HEK293T (cell line): Measurements from ENCODE around the gene NKIRAS2.
A peak's percentile ranks its signal among the peaks of the same experiment; 100 is the strongest.

Experiments
- CTCF ChIA-PET: fragments of 350-600 bp; formaldehyde crosslinking; extraction: SDS; loops from one replicate; lab custom pipeline; 2021; ENCODE audit warnings: antibody characterized with exemption, inconsistent platforms; lab: Yijun Ruan, JAX
- POLR2A ChIA-PET: fragments of 350-600 bp; formaldehyde crosslinking; extraction: SDS; loops from one replicate; lab custom pipeline; 2020; ENCODE audit warnings: antibody characterized with exemption, inconsistent platforms; lab: Yijun Ruan, JAX
- DNase-seq: peaks from one replicate; pipeline ENCODE4 v3.0.0; 2012; ENCODE audit warnings: mixed read lengths; ENCODE audit errors: extremely low spot score
- ARNT ChIP-seq: fragments of 450-650 bp; IDR thresholded peaks from 2 replicates; pipeline ENCODE4 v1.6.1; 2017; ENCODE audit warnings: mild to moderate bottlenecking
- BHLHE40 ChIP-seq: fragments of 450-650 bp; IDR thresholded peaks from 2 replicates; pipeline ENCODE4 v1.6.1; 2016; ENCODE audit warnings: mild to moderate bottlenecking, moderate library complexity, borderline replicate concordance
- CTBP1 ChIP-seq: fragments of 450-650 bp; IDR thresholded peaks from 2 replicates; pipeline ENCODE4 v1.6.1; 2016; ENCODE audit warnings: borderline replicate concordance
- ELF4 ChIP-seq: fragments of 450-650 bp; IDR thresholded peaks from 2 replicates; pipeline ENCODE4 v1.6.1; 2017; ENCODE audit warnings: antibody characterized with exemption
- FOXA1 ChIP-seq: fragments of 450-650 bp; IDR thresholded peaks from 2 replicates; pipeline ENCODE4 v1.6.1; 2016; ENCODE audit warnings: mild to moderate bottlenecking
- FOXK2 ChIP-seq: fragments of 450-650 bp; IDR thresholded peaks from 2 replicates; pipeline ENCODE4 v1.6.1; 2016; ENCODE audit warnings: mild to moderate bottlenecking
- FOXM1 ChIP-seq: fragments of 450-650 bp; IDR thresholded peaks from 2 replicates; pipeline ENCODE4 v1.6.1; 2017; ENCODE audit warnings: mild to moderate bottlenecking, borderline replicate concordance
- HDGF ChIP-seq: fragments of 450-650 bp; IDR thresholded peaks from 2 replicates; pipeline ENCODE4 v1.6.1; 2017; ENCODE audit warnings: antibody characterized with exemption, borderline replicate concordance
- L3MBTL2 ChIP-seq: fragments of 450-650 bp; conservative IDR thresholded peaks from 2 replicates; pipeline ENCODE4 v1.6.1; 2016; ENCODE audit warnings: mild to moderate bottlenecking
- LEF1 ChIP-seq: fragments of 450-650 bp; IDR thresholded peaks from 2 replicates; pipeline ENCODE4 v1.6.1; 2017; ENCODE audit warnings: mild to moderate bottlenecking, borderline replicate concordance
- NFRKB ChIP-seq: fragments of 450-650 bp; IDR thresholded peaks from 2 replicates; pipeline ENCODE4 v1.6.1; 2016; ENCODE audit warnings: mild to moderate bottlenecking, moderate library complexity
- SP1 ChIP-seq: fragments of 450-650 bp; IDR thresholded peaks from 2 replicates; pipeline ENCODE4 v1.6.1; 2017
- SUZ12 ChIP-seq: fragments of 450-650 bp; IDR thresholded peaks from 2 replicates; pipeline ENCODE4 v1.6.1; 2016; ENCODE audit warnings: mild to moderate bottlenecking
- TARDBP ChIP-seq: fragments of 450-650 bp; IDR thresholded peaks from 2 replicates; pipeline ENCODE4 v1.6.1; 2016
- ZNF384 ChIP-seq: fragments of 450-650 bp; IDR thresholded peaks from 2 replicates; pipeline ENCODE4 v1.6.1; 2016
- TF ChIP-seq, protein P1 (sequence below): fragments of 450-650 bp; IDR thresholded peaks from 2 replicates; pipeline ENCODE4 v1.6.1; 2016

NKIRAS2 gene

GRCh38 chr17:42027961-42028790 is 8.3 kb downstream of the NKIRAS2 start:
- peak; percentile 58 for DNase-seq
- TF ChIP-seq FOXA1 (no peak), CTBP1 (no peak), SUZ12 (no peak), LEF1 (no peak), NFRKB (no peak), HDGF (no peak), ARNT (no peak), FOXM1 (no peak), ZNF384 (no peak), ELF4 (no peak), L3MBTL2 (no peak), BHLHE40 (no peak), SP1 (no peak), TARDBP (no peak), FOXK2 (no peak)
- TF ChIP-seq, protein P1, sequence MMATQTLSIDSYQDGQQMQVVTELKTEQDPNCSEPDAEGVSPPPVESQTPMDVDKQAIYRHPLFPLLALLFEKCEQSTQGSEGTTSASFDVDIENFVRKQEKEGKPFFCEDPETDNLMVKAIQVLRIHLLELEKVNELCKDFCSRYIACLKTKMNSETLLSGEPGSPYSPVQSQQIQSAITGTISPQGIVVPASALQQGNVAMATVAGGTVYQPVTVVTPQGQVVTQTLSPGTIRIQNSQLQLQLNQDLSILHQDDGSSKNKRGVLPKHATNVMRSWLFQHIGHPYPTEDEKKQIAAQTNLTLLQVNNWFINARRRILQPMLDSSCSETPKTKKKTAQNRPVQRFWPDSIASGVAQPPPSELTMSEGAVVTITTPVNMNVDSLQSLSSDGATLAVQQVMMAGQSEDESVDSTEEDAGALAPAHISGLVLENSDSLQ, result no peak
- ChIA-PET CTCF (interaction anchor here (1.1 to 1.7 kb wide), 3 partner anchors 10 to 23 kb away, joined by 4 to 6 read pairs (median 5); no protein-coding TSS in a partner anchor), POLR2A (interaction anchor here (0.9 to 4.5 kb wide), 3 partner anchors 8 to 62 kb away, joined by 4 to 37 read pairs (median 10); partner anchors contain the start of genes CNP, DNAJC7 and NKIRAS2)

GRCh38 chr17:42028791-42029127 is 8.9 kb downstream of the NKIRAS2 start:
- no peak for DNase-seq
- TF ChIP-seq FOXA1, result no peak
- no peak for TF ChIP-seq FOXK2
- TF ChIP-seq TARDBP, result no peak
- TF ChIP-seq BHLHE40, result no peak
- no peak for TF ChIP-seq SP1
- no peak for TF ChIP-seq LEF1
- TF ChIP-seq, protein P1, result no peak
- no peak for TF ChIP-seq ZNF384
- TF ChIP-seq HDGF, result no peak
- CTCF ChIA-PET, result interaction anchor here (0.6 to 1.7 kb wide), 4 partner anchors 11 to 285 kb away, joined by 3 to 6 read pairs (median 4); no protein-coding TSS in a partner anchor
- POLR2A ChIA-PET, result interaction anchor here (0.9 to 4.5 kb wide), 3 partner anchors 9 to 62 kb away, joined by 4 to 37 read pairs (median 10); partner anchors contain the start of genes CNP, DNAJC7 and NKIRAS2

- ChIA-PET CTCF (interaction anchor here (1.0 to 1.2 kb wide), 2 partner anchors 10 to 12 kb away, joined by 3 to 4 read pairs; partner anchors contain the start of gene NKIRAS2), POLR2A (interaction anchor here (0.7 to 1.9 kb wide), 4 partner anchors 12 to 89 kb away, joined by 3 to 5 read pairs (median 4); partner anchors contain the start of genes CNP, DNAJC7, KAT2A and NKIRAS2)
- TF ChIP-seq LEF1 (no peak), NFRKB (no peak), CTBP1 (no peak), FOXA1 (no peak), ARNT (no peak), ZNF384 (no peak), SP1 (no peak), SUZ12 (no peak)
- TF ChIP-seq, protein P1, result no peak
- DNase-seq, result no peak
These were observed 11.7 kb downstream of the NKIRAS2 start for GRCh38 chr17:42031584-42031983.

GRCh38 chr17:42034059-42034458 is 14.2 kb downstream of the NKIRAS2 start:
- ChIA-PET CTCF (interaction anchor here (1.0 kb wide), 1 partner anchor 14 kb away, joined by 3 read pairs; the partner anchor contains the start of gene NKIRAS2), POLR2A (interaction anchor here (1.0 to 1.7 kb wide), 3 partner anchors 9 to 68 kb away, joined by 4 to 5 read pairs (median 4); partner anchors contain the start of genes CNP and DNAJC7)
- DNase-seq, result no peak
- no peak for TF ChIP-seq FOXM1
- TF ChIP-seq ARNT, result no peak
- no peak for TF ChIP-seq SP1
- TF ChIP-seq SUZ12, result no peak
- no peak for TF ChIP-seq CTBP1
- TF ChIP-seq ZNF384, result no peak

DNA sequence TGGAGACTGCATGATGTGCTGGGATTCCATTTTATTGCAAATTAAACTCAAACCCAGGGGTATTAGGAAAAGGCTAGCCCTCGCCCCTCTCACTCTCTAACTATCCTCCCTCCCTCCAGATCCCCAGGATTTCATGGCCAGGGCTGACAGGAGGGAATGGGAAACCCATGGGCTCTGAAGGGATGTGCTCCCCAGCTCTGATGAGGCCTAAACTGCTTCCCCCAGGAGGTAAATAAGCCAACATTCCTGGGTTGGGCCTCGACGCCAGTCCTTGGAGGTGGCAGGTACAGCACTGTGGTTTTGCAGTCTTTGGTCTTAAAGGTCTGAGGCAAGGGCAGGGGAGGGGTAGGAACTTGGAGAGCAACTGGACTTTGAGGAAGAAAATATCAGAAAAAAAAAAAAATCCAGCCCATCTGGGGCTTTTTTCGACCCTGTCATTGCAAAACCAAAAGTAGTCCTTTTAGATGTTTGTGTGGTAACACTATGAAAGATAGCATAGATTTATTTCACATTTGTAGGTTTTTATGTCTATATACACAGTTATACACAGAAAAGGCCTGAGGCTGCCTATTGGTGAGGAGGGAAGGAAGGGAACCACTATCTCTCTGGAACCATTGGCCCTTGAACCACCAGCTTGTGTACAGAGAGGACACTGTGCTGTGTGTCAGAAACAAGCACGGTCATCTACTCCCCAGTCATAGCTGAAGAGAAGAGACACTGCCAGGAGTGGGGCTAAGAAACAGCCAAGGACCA is 18.5 kb downstream of the NKIRAS2 start:
- POLR2A ChIA-PET, result interaction anchor here (1.1 to 3.4 kb wide), 2 partner anchors 21 to 82 kb away, joined by 3 to 23 read pairs; partner anchors contain the start of genes DNAJC7 and KAT2A
- DNase-seq, result no peak
- CTCF ChIA-PET, result no interaction called here
- TF ChIP-seq HDGF (no peak), SP1 (no peak), SUZ12 (no peak), LEF1 (no peak), FOXK2 (no peak), L3MBTL2 (no peak), NFRKB (no peak), CTBP1 (no peak), ARNT (no peak), TARDBP (no peak)
